COR-L47 (cell line): Measurements from ENCODE around the gene CMYA5.
"Not testable (repeated sequence)": the region's sequence is repeated elsewhere in the genome, so short reads cannot be mapped to it uniquely, and the experiment has no call there.

Source experiments
- DNase-seq: peaks from one replicate; lab custom pipeline; 2025; lab: John Stamatoyannopoulos, UW

The CMYA5 gene

DNA sequence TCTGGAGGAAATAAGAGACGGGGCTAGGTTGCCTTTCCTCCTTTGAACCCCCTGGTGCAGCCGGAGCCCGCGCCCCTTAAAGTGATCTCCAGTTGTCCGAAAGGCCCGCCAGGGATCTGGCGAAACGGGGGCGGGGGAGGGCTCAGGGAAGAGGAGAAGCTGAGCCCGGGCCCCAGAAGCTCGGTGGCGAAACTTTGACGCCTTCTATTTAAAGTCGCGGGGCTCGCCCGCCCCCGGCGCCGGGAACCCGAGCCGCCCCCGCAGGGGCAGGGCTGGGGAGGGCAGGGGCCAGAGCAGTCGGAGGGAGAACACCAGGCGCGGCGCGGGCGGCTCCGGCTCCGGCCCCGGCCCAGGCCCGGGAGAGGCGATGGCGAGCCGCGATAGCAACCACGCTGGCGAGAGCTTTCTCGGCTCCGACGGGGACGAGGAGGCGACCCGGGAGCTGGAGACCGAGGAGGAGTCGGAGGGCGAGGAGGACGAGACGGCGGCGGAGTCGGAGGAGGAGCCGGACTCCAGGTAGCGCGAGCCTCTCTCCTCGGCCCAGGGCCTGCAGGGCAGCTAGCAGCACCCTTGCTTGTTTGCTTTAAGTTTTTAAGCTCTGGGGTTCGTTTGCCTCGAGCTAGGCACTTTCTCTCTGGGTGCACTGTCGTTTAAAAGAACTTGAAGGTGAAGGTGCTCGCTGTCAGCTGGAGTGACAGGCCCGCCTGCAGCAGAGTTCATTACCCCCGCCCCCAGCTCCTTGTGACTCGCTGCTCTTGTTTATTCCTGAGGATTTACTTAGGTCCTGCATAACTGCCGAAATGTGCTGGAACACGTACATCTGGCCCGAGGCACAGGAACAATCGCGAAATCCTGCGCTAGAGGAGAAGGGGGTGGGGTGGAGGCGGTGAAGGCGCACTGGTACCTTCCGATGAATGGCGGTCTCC, at the start of gene CMYA5:
Gene CMYA5, plus strand, starts transcription at position 296 of the 926 bp plus-strand sequence. Its CDS starts 72 bp downstream, at position 368.
- DNase-seq = no peak

DNA sequence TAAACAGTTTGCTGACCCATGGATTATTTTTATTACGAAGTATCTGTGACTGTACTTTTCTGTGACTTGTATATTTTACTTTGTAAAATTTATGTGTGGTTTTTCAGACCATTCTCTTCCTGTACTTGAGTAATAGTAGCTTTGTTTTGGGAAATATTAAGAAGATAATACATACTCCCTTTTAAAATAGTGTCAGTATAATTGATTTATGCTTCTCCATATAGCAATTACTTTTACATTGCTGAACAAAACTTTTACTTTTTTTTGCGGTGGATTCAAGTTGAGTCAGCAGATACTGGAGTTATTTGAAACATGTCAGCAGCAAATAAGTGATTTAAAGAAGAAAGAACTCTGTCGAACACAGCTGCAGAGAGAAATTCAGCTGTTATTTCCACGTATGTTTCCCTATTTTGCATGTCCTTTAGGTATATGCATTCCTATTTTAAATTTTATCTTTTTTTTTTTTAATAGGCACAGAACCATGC, 49.0 kb upstream of the CMYA5 start:
- DNase-seq = no peak

GRCh38 chr5:79641414-79641813, 48.2 kb upstream of the CMYA5 start:
- DNase-seq = no peak

GRCh38 chr5:79642210-79642609, 47.4 kb upstream of the CMYA5 start:
- DNase-seq = no peak

DNA sequence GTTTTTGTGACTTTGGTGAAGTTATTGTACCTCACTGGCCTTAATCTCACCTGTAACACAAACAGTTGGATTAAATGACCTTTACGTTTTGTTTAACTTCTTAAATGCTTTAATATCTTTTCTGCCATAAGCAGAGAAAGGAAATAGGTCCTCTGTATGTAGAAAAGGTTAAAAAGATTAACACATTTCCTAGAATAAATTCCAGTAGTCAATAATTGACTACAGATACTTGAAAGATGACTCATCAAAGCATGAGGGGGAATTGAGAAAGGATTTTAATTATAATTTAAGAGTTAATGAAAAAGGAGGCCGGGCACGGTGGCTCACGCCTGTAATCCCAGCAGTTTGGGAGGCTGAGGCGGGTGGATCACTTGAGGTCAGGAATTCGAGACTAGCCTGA, 35.8 kb upstream of the CMYA5 start:
- no peak for DNase-seq

GRCh38 chr5:79663212-79663611, 26.4 kb upstream of the CMYA5 start:
- DNase-seq = no peak

DNA sequence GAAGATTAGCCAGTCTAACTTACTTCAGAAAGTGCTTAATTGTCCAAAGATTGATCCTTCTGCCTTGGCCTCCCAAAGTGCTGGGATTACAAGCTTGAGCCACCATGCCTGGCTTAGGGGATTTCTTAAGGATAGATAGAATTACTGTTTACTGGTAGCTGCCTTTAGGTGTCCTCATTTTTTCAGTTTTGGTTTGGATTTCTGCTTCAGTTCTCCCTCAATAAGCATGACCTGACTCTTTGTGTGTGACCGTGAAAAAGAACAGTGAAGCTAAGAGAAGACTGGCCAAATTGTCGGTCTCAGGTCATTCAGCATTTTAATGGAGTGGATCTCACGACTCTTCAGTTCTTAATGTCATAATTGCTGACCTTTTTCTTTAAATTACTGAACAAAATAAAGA, 22.9 kb upstream of the CMYA5 start:
- DNase-seq = no peak

DNA sequence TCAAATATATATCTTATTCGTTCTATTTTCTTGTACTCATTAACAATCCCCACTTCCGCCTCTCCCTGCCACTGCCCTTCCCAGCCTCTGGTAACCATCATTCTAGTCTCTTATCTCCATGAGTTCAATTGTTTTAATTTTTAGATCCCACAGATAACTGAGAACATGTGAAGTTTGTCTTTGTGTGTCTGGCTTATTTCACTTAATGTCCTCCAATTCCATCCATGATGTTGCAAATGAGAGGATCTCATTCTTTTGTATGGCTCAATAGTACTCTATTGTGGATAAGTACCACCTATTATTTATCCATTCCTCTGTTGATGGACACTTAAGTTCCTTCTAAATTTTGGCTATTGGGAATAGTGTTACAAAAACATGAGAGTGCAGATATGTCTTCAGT, 17.2 kb upstream of the CMYA5 start:
- no peak for DNase-seq

GRCh38 chr5:79676354-79676753, 13.3 kb upstream of the CMYA5 start:
- DNase-seq = not testable (repeated sequence)

GRCh38 chr5:79682102-79682501, 7.5 kb upstream of the CMYA5 start:
- not testable (repeated sequence) for DNase-seq

GRCh38 chr5:79684782-79685181, 4.9 kb upstream of the CMYA5 start:
- DNase-seq = no peak

GRCh38 chr5:79685627-79686026, 4.0 kb upstream of the CMYA5 start:
- no peak for DNase-seq

DNA sequence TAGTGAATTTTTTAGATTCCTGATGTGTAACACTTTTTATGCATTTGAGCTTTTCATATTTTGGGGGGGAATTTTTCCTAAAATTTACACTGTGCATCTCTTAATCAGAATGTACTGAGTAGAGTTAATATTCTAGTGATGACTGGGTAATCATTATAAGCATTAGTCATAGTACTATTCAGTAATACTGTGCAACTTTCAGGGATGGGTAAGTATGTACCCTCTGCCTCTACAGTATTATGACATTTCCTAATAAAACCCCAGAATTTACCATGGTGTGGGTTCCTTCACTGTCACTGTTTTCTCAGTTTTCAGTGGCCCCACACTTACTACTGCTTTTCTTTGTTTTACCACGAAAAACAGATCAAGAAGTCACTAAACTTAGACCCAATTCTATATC, 2.8 kb upstream of the CMYA5 start:
- no peak for DNase-seq

DNA sequence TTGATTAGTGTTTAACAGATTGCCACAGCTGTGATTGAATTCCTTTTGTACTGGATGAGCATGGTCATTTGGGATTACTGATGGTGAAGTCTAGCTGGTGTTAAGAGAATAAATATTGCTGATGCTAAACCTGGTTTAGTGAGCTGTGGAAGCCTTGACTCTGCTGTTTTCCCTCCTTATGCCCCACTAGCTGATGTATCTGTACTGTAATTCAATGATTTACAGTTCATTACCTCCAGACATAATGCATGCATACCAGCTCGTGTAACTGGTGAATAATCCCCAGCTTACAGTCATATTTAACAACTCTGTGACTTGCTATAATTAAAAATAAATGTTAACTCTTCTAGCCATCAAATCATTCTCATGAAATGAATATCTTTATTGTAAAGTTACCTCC, 1.7 kb upstream of the CMYA5 start:
- DNase-seq = no peak

DNA sequence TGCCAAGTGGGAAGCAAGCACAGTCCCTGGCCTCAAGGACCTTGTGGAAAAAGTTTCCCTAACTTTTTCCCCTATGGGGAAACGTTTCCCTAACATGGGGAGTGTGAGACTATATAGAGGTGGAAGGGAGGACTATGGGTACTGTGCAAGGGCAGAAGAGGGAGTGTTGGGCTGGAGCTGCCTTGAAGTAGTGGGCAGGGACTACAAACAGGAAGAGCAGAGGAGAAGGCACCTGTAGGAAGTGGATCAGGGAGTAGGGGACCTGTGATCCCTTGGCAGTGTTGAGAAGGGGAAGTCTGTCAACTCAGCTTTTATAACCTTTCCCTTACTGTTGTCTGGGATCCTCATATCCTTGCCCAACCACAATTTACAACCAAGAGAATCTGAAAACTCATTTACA, 1.4 kb downstream of the CMYA5 start:
- DNase-seq = no peak

DNA sequence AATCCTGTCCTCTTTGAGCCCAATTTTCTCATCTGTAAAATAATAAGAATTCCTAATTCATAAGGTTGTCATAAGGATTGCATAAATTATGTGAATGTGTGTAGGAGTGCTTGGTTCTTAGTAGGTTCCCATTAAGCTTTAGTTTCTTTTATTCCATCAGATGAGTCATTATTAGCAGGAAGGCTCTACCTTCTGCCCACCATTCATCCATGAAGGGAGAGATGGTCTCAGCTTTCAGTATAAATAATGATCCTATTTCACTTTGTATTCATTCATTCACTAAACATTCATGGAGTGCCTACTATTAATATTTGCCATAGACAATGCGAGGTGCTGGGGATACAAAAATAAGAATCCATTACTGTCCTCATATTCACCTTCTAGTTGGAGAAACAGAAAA, 3.0 kb downstream of the CMYA5 start:
- no peak for DNase-seq

- DNase-seq = no peak
Measured at GRCh38 chr5:79694183-79694582, 4.5 kb downstream of the CMYA5 start.

- DNase-seq = no peak
Measured at GRCh38 chr5:79694652-79695051, 5.0 kb downstream of the CMYA5 start.

DNA sequence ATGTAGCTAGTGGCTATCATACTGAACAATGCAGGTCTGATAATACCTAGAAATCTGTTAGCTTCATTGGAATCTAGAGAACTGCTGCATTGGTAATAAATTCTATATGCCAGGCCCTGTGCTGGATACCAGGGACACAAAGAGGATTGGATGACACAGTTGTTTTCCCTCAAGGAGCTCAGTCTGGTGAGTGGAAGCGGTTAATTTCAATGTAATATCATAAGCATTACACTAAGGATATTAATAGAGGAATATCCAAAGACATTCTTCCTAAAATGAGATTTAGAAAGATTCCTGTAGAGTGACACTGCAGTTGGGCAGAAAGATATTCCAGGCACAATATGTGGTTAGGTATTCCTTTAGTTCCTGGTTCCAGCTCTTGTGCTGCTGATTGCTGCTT, 5.9 kb downstream of the CMYA5 start:
- no peak for DNase-seq

- no peak for DNase-seq
Measured at GRCh38 chr5:79697222-79698170, 7.9 kb downstream of the CMYA5 start.

DNA sequence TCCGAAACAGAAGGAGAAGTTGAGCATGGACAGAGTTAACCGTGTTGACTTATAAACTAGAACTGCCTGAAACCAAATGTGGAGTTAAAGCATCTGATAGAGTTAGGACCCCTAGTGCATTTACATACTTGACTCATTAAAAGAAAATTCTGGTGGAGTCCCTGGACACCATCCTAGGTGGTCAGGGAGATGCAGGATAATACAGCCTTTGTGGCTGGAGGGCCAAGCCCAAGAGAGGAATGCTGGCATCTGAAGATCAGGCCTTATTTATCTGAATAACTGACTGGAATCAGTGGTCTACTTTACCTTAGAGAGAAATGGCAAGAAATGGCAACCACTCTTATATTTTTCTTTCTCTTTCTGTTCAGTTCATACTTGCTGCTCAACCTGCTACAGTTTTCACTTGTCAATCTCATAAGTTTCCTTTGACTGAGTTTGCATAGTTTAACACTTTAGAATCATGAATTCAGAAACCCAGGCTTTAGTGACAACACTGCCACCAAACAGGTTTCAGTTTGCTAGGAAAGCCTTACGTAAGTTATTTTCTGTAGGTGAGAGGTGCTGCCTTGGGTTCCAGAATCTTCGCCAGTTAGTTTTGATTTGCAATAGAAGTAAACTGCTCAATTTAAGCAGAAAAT, 10.2 kb downstream of the CMYA5 start:
- no peak for DNase-seq
